ENCODE results near the gene RAET1E. TPM values are rescaled to one million over a fixed set of nuclear protein-coding genes. Genes with fewer than 3 reads are reported as not detected.

The RAET1E gene
- total and polyA plus RNA-seq, 2 donors (not counting 1 experiment from before 2014, with no cell fraction given), result not detected

GRCh38 chr6:149863698-149864577 is 34.0 kb downstream of the RAET1E start, which contains the start of gene LRP11:
Gene LRP11, minus strand, starts transcription at chr6:149864359. Its CDS starts 339 bp downstream, at chr6:149864020.
- H3K4me3 Mint-ChIP-seq, result peak within 1 kb of the TSS; percentile 84
- H3K27me3 Mint-ChIP-seq, result peaks cover 29% of the 10 kb centered on the region
- H3K4me3 ChIP-seq (ENCODE audit: control extremely low read depth in 1 of 5, extremely low read depth in 1 of 5, insufficient read depth in 1 of 5, low read depth in 2 of 5, low read length in 4 of 5), result peak within 1 kb of the TSS; percentile 13 to 65 (median 51)
- H3K4me1 ChIP-seq (ENCODE audit: control insufficient read depth in 2 of 2, insufficient read depth in 2 of 2, low read length in 2 of 2), result peaks cover 13 to 14% of the 10 kb centered on the region in 2 donors
- no peaks in the 10 kb centered on the region for H3K79me2 ChIP-seq (ENCODE audit: control insufficient read depth, insufficient read depth, low read length)
- H4K20me1 ChIP-seq (ENCODE audit: control insufficient read depth, insufficient read depth, low read length, poor library complexity, severe bottlenecking), result no peaks in the 10 kb centered on the region
- under 1% methylated on average over 109 of the region's 110 CpGs for WGBS (ENCODE audit: insufficient coverage)
- peak within 1 kb of the TSS; percentile 78 for H2AFZ ChIP-seq (ENCODE audit: insufficient read depth, low read depth, low read length, poor library complexity, severe bottlenecking)
- H3K27ac Mint-ChIP-seq, result no peak within 1 kb of the TSS
- ATAC-seq (ENCODE audit: low read depth) (peak; percentile 90), DNase-seq (peak; percentile 87)
- peaks cover 2 to 32% (median 20%) of the 10 kb centered on the region in 4 experiments for H3K27me3 ChIP-seq (replicated peaks in 1 of 4; ENCODE audit: control extremely low read depth in 1 of 4, control insufficient read depth in 3 of 4, insufficient read depth in 4 of 4, low read length in 3 of 4)
- CTCF ChIA-PET, result interaction anchor here (0.8 to 3.6 kb wide), 3 partner anchors 10 to 28 kb away, joined by 3 to 21 read pairs (median 12); no protein-coding TSS in a partner anchor
- no peaks in the 10 kb centered on the region for H3K36me3 ChIP-seq (replicated peaks in 1 of 2; ENCODE audit: control extremely low read depth in 1 of 2, control insufficient read depth in 1 of 2, extremely low read depth in 1 of 2, insufficient read depth in 2 of 2, low read length in 1 of 2)
- no peaks in the 10 kb centered on the region for H3K9me3 Mint-ChIP-seq (ENCODE audit: insufficient read depth)
- no peak for TF ChIP-seq CTCF (IDR thresholded peaks at IDR 0.05)
- no peak for TF ChIP-seq EZH2 (IDR thresholded peaks at IDR 0.05; ENCODE audit: borderline replicate concordance, insufficient read depth, low read depth, low read length, poor library complexity, severe bottlenecking)
- peak within 1 kb of the TSS; percentile 64 for H3K9ac ChIP-seq (ENCODE audit: low read length)
- H3K27ac ChIP-seq (ENCODE audit: low read length in 2 of 2), result no peak within 1 kb of the TSS
- peak within 1 kb of the TSS; percentile 90 for H3K4me2 ChIP-seq (replicated peaks; ENCODE audit: low read depth, low read length, poor library complexity, severe bottlenecking)
- H3K9me3 ChIP-seq (ENCODE audit: control extremely low read depth in 1 of 3, control insufficient read depth in 2 of 3, insufficient read depth in 1 of 3, low read length in 2 of 3), result peaks cover 0 to 6% (median 0%) of the 10 kb centered on the region in 3 donors
- POLR2A ChIA-PET, result no interaction called here
- intact Hi-C loops (cut with micrococcal nuclease), result loop anchor here (1.0 to 5.0 kb wide), 4 partner anchors 30 to 153 kb away; partner anchors contain the start of genes NUP43, PCMT1 and RAET1G
- H3K4me1 Mint-ChIP-seq, result peaks cover 12% of the 10 kb centered on the region

Measured in B cell (primary cell).